GM18508 (cell line): Measurements from ENCODE around the gene NRXN3.

ENCODE experiments used
- ATAC-seq: cut with Tn5 transposase; IDR thresholded peaks from one replicate; pipeline ENCODE4 v1.9.1; 2021; ENCODE audit warnings: moderate number of reproducible peaks; ENCODE audit not compliant: insufficient read depth, unreplicated experiment

NRXN3 gene

GRCh38 chr14:79514700-79515099, 1344.5 kb downstream of the NRXN3 start:
- no peak for ATAC-seq

DNA sequence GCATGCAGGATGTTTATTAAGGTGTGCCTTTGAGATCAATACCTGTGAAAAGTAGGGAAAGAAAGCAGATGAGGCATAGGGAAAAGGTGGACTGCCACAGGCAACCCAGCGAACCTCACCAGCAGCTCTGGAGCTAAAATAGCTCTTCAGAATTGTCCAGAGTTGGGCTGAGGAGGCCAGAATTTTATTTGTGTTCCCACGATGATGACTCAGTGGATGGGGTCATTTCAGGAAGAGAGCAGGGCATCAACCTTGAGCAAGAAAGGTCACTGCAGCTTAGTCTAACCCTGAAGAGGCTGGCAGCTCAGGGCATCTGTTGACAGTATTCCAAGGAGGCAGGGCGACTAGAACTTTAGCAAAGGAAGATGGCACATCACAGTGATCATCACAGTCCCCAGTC, 1345.0 kb downstream of the NRXN3 start:
- no peak for ATAC-seq

- no peak for ATAC-seq
These were observed 1345.8 kb downstream of the NRXN3 start for GRCh38 chr14:79516009-79516408.

DNA sequence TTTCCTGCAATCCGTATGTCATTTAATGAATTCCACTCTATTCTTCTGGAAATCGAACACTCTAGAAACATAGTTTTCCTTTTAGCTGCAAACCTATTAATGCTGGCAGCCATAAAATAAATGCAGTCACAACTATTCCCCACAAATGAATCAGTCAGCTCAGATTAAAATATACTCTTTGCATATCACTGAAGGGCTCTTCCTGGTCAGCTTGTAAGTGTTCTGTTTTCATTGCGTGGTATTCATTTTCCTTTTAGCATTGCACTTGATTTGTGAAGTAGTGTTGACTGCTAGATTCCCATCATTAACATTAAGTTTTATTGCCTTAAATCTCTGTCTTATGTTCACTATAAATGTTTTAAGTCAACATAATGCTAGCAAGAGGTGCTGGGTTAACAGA, 1355.2 kb downstream of the NRXN3 start:
- ATAC-seq: no peak

- ATAC-seq: no peak
These were observed 1358.7 kb downstream of the NRXN3 start for GRCh38 chr14:79528828-79529416.

- no peak for ATAC-seq
These were observed 1360.4 kb downstream of the NRXN3 start for GRCh38 chr14:79530555-79530954.

GRCh38 chr14:79534703-79535353, 1364.7 kb downstream of the NRXN3 start:
- no peak for ATAC-seq

GRCh38 chr14:79540394-79540793, 1370.2 kb downstream of the NRXN3 start:
- no peak for ATAC-seq

DNA sequence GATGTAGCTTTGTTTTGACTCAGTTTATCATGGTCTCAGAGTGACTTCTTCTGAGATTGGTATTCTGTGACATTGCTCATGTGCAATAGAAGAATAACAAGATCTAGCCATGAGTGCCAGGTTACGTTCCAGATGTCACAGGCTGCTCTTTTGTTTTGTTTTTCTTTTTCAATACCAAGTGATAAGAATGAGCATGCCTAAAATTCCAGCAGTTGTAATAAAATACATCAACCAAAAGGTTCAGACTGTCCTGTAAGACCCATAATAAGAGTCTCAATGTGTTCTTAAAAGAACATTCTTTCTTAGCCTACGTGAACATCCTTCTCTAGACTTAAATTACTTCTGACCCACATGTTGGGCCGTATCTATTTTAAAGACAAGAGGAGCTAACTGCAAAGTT, 1371.9 kb downstream of the NRXN3 start:
- no peak for ATAC-seq

- no peak for ATAC-seq
These were observed 1373.2 kb downstream of the NRXN3 start for GRCh38 chr14:79543348-79543747.

DNA sequence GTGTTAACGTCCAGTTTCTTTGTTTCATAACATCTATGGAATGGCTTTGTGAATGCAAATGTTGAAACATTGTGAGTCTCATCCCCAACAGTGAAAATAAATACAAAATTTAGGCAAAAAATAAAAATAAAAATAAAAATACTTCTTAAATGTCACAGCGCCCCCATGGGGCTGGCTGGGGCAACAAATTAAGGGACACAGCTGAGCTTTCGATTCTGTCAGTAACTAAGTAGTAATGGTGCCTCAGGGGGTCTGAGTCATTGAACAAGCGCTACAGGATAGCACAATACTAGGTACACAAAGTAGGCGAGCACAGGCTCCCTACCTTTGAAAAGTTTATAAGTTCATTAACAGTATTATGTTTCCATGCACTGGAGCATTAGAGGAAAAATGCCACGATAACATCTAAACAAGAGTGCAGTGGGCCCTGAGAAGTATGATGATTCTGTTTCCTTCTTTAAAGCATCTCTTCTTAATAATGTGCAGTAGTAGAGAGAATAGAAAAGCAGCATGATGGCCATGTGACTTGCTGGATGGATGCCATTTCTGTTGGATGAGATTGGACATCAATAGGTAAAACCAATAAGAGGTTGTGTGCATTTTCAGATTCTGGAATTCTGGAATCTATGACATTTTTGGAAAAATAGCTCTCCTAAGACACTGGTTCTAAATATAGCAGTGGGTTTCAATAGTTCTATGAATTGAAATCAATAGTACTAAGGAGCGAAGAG, 1374.0 kb downstream of the NRXN3 start:
- no peak for ATAC-seq

DNA sequence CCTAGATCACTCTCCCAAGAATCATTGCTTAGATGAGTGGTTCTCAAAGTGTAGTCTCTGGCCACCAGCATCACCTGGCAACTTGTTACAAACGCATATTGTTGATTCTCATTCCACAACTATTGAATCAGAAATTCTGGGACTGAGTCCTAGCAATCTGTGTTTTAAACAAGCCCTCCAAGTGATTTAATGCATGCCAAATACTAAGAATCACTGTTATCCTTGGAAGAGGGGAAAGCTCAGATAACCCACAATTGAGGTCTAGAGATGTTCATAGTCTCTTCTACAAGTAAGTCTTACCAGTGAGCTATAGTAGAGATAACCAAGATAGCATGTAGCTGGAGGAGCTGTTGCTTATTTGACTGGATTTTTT, 1374.5 kb downstream of the NRXN3 start:
- ATAC-seq: no peak

DNA sequence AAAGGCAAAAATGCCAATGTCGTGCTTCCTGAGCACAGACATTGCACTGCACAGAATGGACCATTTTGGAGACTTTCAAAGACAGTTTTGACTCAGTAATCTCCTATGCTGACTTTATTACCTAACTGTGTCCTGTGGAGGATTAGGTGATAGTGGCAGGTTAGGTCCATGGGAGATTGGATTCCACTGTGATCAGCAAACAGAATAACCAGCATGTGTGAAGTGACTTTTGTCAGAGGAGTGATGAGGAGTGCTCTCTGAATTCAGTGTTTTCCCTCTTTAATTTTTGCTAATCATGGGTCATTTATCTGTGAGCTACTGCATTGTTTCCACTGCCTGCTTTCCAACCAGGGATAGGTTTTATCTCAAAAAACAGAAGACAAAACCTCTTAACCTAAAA, 1378.7 kb downstream of the NRXN3 start:
- no peak for ATAC-seq

DNA sequence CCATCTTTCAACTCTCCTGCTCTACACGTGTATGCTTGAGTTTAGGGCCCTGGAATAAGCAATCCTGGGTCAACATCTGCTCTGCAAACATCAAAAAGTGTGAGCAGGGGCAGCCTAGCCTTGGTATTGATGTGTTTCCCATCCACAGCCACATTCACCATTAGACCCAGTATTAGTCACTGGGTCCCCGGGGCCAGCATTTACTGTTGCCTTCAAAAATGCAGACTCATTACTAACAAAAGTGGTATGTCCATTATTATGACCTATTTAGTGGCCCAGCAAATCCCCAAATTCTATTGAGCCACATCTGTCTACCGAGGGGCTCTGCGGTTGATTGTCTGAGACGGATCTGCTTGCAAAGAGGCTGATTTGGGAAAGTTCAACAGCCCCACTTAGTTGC, 1379.3 kb downstream of the NRXN3 start:
- no peak for ATAC-seq

DNA sequence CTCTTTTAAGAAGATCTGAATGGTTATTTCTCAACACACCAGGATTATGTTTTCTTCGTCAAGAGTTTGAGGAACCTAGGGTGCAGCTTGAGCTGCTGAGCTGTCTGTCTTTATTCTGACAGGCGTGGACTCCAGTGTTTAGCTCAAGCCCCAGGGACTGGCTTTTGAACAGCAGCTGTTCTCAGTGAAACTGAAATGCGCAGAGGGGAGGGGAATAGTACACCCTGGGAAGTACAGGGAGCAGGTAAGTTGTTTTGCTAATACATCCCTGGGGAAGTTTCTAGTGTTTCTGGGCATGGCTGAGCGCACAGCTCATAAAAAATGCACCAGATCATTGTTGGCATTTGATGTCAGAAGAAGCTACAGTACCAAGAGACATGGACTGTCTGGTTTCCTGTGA, 1381.3 kb downstream of the NRXN3 start:
- ATAC-seq: no peak

- no peak for ATAC-seq
These were observed 1382.6 kb downstream of the NRXN3 start for GRCh38 chr14:79552778-79553177.

- no peak for ATAC-seq
These were observed 1384.6 kb downstream of the NRXN3 start for GRCh38 chr14:79554816-79555215.

DNA sequence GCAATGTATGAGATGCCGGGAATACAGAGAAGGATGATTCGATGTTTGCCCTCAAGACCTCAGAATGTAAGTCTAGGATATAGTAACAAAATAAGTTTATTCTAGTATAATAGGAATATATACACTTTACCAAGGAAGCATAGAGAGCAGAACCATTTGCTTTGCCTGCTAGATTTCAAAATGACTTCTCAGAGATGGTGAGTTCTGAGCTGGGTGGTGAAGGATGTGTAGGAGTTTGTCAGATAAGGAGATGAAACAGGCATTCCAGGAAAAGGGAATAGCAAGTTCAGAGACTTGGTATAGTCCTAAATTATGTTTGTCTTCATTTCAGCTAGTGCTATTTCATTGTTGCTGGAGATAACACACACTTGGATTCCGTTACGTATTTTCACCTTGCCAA, 1385.3 kb downstream of the NRXN3 start:
- no peak for ATAC-seq

- no peak for ATAC-seq
These were observed 1387.1 kb downstream of the NRXN3 start for GRCh38 chr14:79557309-79557708.

- ATAC-seq: no peak
These were observed 1392.0 kb downstream of the NRXN3 start for GRCh38 chr14:79562185-79562584.

GRCh38 chr14:79564371-79564770, 1394.2 kb downstream of the NRXN3 start:
- no peak for ATAC-seq

- no peak for ATAC-seq
These were observed 1397.1 kb downstream of the NRXN3 start for GRCh38 chr14:79567306-79567705.
